Measurements from ENCODE around the gene AVPR2. TPM values are rescaled to one million over a fixed set of nuclear protein-coding genes. Genes with fewer than 3 reads are reported as not detected.

AVPR2 gene
- total and polyA plus RNA-seq, 9 of the 15 experiments (the other 6 are each of a cell fraction or from before 2014, with no cell fraction given): not detected

DNA sequence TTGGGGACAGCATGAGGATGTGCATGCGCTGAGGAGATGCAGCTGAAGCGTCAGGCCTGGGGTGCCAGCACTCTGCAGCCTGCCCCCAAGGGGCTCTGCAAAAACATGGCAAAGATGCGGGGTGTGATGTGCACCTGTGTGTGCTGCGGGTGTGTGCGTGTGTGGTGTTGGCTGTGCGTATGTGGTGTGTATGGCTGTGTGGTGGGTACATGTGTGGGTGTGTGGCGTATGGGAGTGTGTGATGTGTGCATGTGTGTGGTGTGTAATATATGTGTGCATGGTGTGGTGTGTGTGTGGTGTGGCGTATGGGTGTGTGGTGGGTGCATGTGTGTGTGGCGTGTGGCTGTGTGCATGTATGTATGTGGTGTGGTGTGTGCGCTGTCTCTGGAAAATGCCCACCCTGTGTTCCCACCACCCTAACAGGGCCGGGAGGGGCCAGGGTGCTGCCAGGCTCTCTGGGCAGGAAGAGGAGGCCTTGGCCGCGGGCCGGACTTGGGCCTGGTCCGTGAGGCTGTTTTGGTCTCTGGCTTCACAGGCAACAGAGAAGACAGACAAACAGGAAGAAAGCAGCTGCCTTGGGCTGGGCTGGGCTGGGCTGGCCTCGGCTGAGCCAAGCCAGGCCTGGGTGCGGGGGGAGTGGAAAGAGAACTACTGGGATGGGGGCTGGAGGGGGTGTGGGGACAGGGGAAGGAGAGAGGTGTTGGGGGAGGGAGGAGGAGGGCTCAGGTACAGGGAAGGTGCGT is 1.1 kb upstream of the AVPR2 start (continued):
- TF ChIP-seq ZNF217 (CRISPR knock-in tag; IDR thresholded peaks at IDR 0.05): no peak
- no peak for TF ChIP-seq NFIC (IDR thresholded peaks at IDR 0.05)
- 0 out of 2 replicates have a peak, but pooled peaks have one; percentile 35 for TF ChIP-seq ZC3H4 (CRISPR knock-in tag; IDR thresholded peaks at IDR 0.05; ENCODE audit: borderline replicate concordance)
- no peak for TF ChIP-seq MYBL2 (IDR thresholded peaks at IDR 0.05; ENCODE audit: low read depth)
- no peak for TF ChIP-seq MYBL2 (CRISPR knock-in tag; IDR thresholded peaks at IDR 0.05; ENCODE audit: borderline replicate concordance)
- TF ChIP-seq, protein P1, sequence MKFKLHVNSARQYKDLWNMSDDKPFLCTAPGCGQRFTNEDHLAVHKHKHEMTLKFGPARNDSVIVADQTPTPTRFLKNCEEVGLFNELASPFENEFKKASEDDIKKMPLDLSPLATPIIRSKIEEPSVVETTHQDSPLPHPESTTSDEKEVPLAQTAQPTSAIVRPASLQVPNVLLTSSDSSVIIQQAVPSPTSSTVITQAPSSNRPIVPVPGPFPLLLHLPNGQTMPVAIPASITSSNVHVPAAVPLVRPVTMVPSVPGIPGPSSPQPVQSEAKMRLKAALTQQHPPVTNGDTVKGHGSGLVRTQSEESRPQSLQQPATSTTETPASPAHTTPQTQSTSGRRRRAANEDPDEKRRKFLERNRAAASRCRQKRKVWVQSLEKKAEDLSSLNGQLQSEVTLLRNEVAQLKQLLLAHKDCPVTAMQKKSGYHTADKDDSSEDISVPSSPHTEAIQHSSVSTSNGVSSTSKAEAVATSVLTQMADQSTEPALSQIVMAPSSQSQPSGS (CRISPR knock-in tag; IDR thresholded peaks at IDR 0.05): no peak

DNA sequence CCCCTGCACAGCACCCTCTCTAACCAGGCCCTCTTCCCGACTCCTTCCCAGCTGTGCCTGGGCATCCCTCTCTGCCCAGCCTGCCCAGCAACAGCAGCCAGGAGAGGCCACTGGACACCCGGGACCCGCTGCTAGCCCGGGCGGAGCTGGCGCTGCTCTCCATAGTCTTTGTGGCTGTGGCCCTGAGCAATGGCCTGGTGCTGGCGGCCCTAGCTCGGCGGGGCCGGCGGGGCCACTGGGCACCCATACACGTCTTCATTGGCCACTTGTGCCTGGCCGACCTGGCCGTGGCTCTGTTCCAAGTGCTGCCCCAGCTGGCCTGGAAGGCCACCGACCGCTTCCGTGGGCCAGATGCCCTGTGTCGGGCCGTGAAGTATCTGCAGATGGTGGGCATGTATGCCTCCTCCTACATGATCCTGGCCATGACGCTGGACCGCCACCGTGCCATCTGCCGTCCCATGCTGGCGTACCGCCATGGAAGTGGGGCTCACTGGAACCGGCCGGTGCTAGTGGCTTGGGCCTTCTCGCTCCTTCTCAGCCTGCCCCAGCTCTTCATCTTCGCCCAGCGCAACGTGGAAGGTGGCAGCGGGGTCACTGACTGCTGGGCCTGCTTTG is 1.1 kb downstream of the AVPR2 start:
- Histone ChIP-seq H3K9ac (ENCODE audit: insufficient read depth in 1 of 2, low read depth in 2 of 2, low read length in 2 of 2) (no peak overlapping the region), H3K4me1 (replicated peaks in 1 of 2; ENCODE audit: control insufficient read depth in 2 of 2, insufficient read depth in 2 of 2, low read length in 2 of 2) (peaks cover 15 to 85% of the 10 kb centered on the region in 2 experiments), H3K36me3 (ENCODE audit: control insufficient read depth, insufficient read depth, low read length) (peaks cover 8% of the 10 kb centered on the region; the same call in 1 of the 3 replicates), H3K79me2 (ENCODE audit: control insufficient read depth, insufficient read depth, low read length) (no peaks in the 10 kb centered on the region), H4K20me1 (replicated peaks; ENCODE audit: control insufficient read depth, insufficient read depth, low read length) (peaks cover 5% of the 10 kb centered on the region; the same call in 1 of the 2 replicates), H3K27ac (ENCODE audit: extremely low read depth, low read depth, low read length) (no peak overlapping the region), H3K9me1 (ENCODE audit: control insufficient read depth, insufficient read depth, low read length) (no peaks in the 10 kb centered on the region), H3K27me3 (ENCODE audit: control insufficient read depth in 2 of 2, insufficient read depth in 2 of 2, low read length in 2 of 2) (no peaks in the 10 kb centered on the region; a peak in 1 of 5 replicates), H2AFZ (ENCODE audit: low read depth, low read length) (no peak overlapping the region), H3K4me2 (ENCODE audit: insufficient read depth, low read length) (no peak overlapping the region), H3K9me3 (replicated peaks; ENCODE audit: control insufficient read depth, insufficient read depth, low read depth, low read length) (no peaks in the 10 kb centered on the region), H3K4me3 (no peak overlapping the region)
- POLR2A ChIA-PET: interaction anchor here (0.6 kb wide), 1 partner anchor 20 kb away, joined by 3 read pairs; no protein-coding TSS in a partner anchor
- intact Hi-C loops (cut with micrococcal nuclease): no loop called here
- in situ Hi-C loops (cut with MboI): no loop called here
- 72% methylated on average over 17 of the region's 32 CpGs for WGBS (ENCODE audit: insufficient coverage, low coverage, missing lambda C conversion rate)
- FAIRE-seq (no peak), DNase-seq (ENCODE audit: extremely low read depth in 1 of 4, low spot score in 3 of 4) (no peak), ATAC-seq (no peak)
- CTCF ChIA-PET (ENCODE audit: low intra/inter-chr PET ratio): no interaction called here
- BruUV-seq (replicated peaks): no TSS peak
- TF ChIP-seq SPI1 (IDR thresholded peaks at IDR 0.05; ENCODE audit: borderline replicate concordance, low read depth, low read length): no peak
- TF ChIP-seq POLR2G (IDR thresholded peaks at IDR 0.05; ENCODE audit: low read depth, low read length): peak; percentile 59
- 0 out of 2 replicates have a peak, but pooled peaks have one; percentile 47 for TF ChIP-seq HNRNPL (IDR thresholded peaks at IDR 0.05; ENCODE audit: low read depth, low read length)
- TF ChIP-seq, protein P2, sequence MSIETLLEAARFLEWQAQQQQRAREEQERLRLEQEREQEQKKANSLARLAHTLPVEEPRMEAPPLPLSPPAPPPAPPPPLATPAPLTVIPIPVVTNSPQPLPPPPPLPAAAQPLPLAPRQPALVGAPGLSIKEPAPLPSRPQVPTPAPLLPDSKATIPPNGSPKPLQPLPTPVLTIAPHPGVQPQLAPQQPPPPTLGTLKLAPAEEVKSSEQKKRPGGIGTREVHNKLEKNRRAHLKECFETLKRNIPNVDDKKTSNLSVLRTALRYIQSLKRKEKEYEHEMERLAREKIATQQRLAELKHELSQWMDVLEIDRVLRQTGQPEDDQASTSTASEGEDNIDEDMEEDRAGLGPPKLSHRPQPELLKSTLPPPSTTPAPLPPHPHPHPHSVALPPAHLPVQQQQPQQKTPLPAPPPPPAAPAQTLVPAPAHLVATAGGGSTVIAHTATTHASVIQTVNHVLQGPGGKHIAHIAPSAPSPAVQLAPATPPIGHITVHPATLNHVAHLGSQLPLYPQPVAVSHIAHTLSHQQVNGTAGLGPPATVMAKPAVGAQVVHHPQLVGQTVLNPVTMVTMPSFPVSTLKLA (conservative IDR thresholded peaks at IDR 0.05): no peak
- TF ChIP-seq, protein P3, sequence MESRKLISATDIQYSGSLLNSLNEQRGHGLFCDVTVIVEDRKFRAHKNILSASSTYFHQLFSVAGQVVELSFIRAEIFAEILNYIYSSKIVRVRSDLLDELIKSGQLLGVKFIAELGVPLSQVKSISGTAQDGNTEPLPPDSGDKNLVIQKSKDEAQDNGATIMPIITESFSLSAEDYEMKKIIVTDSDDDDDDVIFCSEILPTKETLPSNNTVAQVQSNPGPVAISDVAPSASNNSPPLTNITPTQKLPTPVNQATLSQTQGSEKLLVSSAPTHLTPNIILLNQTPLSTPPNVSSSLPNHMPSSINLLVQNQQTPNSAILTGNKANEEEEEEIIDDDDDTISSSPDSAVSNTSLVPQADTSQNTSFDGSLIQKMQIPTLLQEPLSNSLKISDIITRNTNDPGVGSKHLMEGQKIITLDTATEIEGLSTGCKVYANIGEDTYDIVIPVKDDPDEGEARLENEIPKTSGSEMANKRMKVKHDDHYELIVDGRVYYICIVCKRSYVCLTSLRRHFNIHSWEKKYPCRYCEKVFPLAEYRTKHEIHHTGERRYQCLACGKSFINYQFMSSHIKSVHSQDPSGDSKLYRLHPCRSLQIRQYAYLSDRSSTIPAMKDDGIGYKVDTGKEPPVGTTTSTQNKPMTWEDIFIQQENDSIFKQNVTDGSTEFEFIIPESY (CRISPR knock-in tag; IDR thresholded peaks at IDR 0.05): peak; percentile 79
- TF ChIP-seq RBFOX2 (IDR thresholded peaks at IDR 0.05; ENCODE audit: low read depth, low read length): 0 out of 2 replicates have a peak, but pooled peaks have one; percentile 27
- TF ChIP-seq SAFB2 (IDR thresholded peaks at IDR 0.05; ENCODE audit: borderline replicate concordance, low read depth, low read length, severe bottlenecking): no peak
- TF ChIP-seq RCOR1 (IDR thresholded peaks at IDR 0.05; ENCODE audit: borderline replicate concordance in 1 of 2, low read depth in 2 of 2, low read length in 2 of 2): no peak

All from K562 (cell line).